Subcutaneous abdominal adipose tissue (tissue), 5 donors: Measurements from ENCODE around the gene SLC17A7.
A peak's percentile ranks its signal among the peaks of the same experiment; 100 is the strongest.
"Not testable (repeated sequence)": the region's sequence is repeated elsewhere in the genome, so short reads cannot be mapped to it uniquely, and the experiment has no call there.

ENCODE experiments used
- H3K27ac ChIP-seq: one replicate; pipeline ENCODE4 v1.7.0; 2013; ENCODE audit warnings: low read depth, mild to moderate bottlenecking, inconsistent platforms, low read length, moderate library complexity
- H3K27me3 ChIP-seq, 5 donors: one replicate each; pipeline ENCODE4 v1.7.0; 2013; ENCODE audit warnings: low read length in 5 of 5, inconsistent platforms in 1 of 5; ENCODE audit not compliant: control insufficient read depth in 5 of 5, insufficient read depth in 4 of 5
- H3K36me3 ChIP-seq, 5 donors: one replicate each; pipeline ENCODE4 v1.7.0; 2013; ENCODE audit warnings: low read length in 5 of 5; ENCODE audit not compliant: control insufficient read depth in 5 of 5, insufficient read depth in 5 of 5
- H3K4me1 ChIP-seq, 5 donors: one replicate each; pipeline ENCODE4 v1.7.0; 2013; ENCODE audit warnings: low read length in 5 of 5, mild to moderate bottlenecking in 3 of 5, moderate library complexity in 1 of 5; ENCODE audit not compliant: control insufficient read depth in 5 of 5, insufficient read depth in 5 of 5
- H3K4me3 ChIP-seq, 5 donors: one replicate each; pipeline ENCODE4 v1.7.0; 2013; ENCODE audit warnings: low read length in 5 of 5, low read depth in 1 of 5
- H3K9ac ChIP-seq, 5 donors: one replicate each; pipeline ENCODE4 v1.7.0; 2013; ENCODE audit warnings: low read length in 5 of 5, mild to moderate bottlenecking in 4 of 5, moderate library complexity in 3 of 5
- H3K9me3 ChIP-seq, 5 donors: one replicate each; pipeline ENCODE4 v1.7.0; 2013; ENCODE audit warnings: low read length in 5 of 5; ENCODE audit not compliant: control insufficient read depth in 5 of 5
- donor health status: healthy.
- donor health status: healthy.
- donor health status: healthy.
- donor health status: healthy.
- donor health status: healthy.

SLC17A7 gene

DNA sequence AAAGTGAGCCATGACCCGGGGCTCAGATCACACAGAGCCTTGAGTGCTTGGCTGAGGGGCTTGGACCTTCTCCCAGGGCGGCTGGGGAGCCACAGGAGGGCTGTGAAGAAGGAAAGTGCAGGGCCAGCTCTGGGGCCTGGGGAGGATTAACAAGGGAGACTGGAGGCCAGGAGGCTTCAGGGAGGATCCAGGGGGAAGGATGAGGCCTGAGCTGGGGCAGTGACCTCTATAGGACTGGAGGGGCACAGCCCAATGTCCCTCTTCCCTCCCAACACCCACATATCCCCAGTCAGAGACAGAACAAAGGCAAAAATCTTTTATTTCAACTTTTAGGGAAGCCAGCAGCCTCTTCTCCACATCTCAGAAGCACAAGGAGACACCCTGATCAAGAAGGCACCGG is 4.7 kb upstream of the SLC17A7 start:
- Histone ChIP-seq H3K9me3 (no peaks in the 10 kb centered on the region), H3K27ac (no peak overlapping the region), H3K36me3 (peaks cover 0 to 22% (median 7%) of the 10 kb centered on the region in 5 donors), H3K4me1 (peaks cover 3 to 43% (median 28%) of the 10 kb centered on the region in 5 donors), H3K4me3 (no peak overlapping the region), H3K27me3 (peaks cover 0 to 9% (median 6%) of the 10 kb centered on the region in 5 donors), H3K9ac (no peak overlapping the region)

DNA sequence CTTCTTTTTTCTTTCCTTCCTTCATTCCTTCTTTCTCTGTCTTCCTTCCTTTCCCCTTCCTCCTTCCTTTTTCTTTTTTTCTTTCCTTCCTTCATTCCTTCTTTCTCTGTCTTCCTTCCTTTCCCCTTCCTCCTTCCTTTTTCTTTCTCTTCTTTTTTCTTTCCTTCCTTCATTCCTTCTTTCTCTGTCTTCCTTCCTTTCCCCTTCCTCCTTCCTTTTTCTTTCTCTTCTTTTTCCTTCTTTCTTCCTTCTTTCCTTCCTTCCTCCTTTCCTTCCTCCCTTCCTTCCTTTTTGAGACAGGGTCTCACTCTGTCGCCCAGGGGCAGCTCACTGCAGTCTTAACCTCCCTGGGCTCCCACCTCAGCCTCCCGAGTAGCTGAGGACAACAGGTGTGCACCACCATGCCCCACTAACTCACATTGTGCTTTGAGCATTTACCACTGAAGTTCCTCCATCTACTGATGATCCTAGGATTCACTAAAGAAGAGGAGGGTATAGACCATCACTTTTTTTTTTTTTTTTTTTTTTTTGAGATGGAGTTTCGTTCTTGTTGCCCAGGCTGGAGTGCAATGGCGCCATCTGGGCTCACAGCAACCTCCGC is 2.9 kb upstream of the SLC17A7 start:
- H3K9ac ChIP-seq, H3K27ac ChIP-seq, H3K9me3 ChIP-seq: not testable (repeated sequence)
- Histone ChIP-seq H3K27me3 (peaks cover 10 to 23% (median 22%) of the 10 kb centered on the region in 5 donors), H3K36me3 (peaks cover 0 to 18% (median 4%) of the 10 kb centered on the region in 5 donors), H3K4me1 (peaks cover 3 to 42% (median 28%) of the 10 kb centered on the region in 5 donors), H3K4me3 (peak overlapping the region in 2 of 5 donors; percentile 74 to 76)

DNA sequence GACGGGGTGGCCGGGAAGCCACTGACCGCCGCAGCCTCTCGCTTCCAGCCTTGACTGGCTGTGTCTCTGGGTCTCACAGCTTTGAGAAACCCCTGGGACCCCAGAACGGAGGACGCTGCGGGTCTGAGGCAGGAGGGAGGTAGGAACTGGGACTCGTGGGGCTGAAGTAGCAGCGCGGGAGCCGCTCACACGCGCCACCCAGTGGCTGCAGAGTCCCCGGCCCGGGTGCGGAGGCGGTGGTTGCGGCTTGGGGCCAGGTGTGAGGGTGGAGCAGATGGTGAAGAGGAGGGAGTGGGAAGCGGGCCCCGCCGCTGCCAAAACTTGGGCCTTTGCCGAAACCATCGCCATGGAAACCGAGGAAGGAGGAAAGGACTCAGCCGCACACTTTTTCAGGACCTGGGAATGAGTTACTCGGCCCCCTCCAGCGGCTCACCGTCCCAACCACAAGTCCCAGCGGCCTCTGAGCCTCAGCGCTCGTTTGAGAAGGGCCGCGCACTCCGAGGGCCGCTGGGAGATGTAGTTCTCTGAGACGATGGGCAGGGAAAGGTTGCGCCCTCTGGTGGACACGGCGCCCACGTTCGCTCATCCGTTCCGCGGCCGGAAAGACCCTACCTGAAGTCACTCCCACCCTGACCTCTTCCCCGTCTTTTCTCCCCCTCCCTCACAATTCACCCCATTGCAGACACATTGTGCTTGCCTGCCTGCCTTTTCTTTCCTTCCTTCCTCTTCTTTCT is 2.2 kb upstream of the SLC17A7 start:
- Histone ChIP-seq H3K36me3 (peaks cover 0 to 11% (median 3%) of the 10 kb centered on the region in 5 donors), H3K9me3 (no peaks in the 10 kb centered on the region), H3K4me3 (peak overlapping the region; percentile 58 to 82 (median 76)), H3K27me3 (peaks cover 16 to 29% (median 27%) of the 10 kb centered on the region in 5 donors), H3K4me1 (peaks cover 3 to 42% (median 28%) of the 10 kb centered on the region in 5 donors), H3K9ac (peak overlapping the region; percentile 16 to 71 (median 56)), H3K27ac (peak overlapping the region; percentile 67)

DNA sequence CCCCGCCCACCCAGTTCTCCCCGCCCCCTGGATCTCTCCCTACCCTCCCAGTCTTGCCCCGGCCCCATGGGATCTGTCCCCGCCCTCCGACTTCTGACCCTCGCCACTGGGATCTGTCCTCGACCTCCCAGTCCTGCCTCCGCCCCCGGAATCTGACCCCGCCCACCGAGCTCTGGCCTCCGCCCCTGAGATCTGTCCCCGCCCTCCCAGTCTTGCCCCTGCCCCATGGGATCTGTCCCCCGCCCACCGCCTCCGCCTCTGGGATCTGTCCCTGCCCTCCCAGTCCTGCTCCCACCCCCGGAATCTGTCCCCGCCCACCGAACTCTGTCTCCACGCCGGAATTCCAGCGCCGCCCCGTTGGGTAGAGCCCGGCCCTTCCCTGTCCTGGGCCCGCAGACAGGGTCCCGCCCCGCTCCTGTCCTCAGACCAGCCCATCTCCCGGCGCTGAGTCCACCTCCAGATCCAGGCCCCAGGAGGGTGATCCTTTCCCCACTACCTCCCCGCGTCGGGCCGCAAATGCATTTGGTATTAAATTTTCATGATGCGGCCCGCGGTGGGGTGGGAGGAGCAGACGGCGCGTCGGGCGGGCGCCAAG is 1.5 kb upstream of the SLC17A7 start:
- H3K4me3 ChIP-seq = peak overlapping the region; percentile 58 to 82 (median 76)
- H3K9me3 ChIP-seq = no peaks in the 10 kb centered on the region
- H3K27ac ChIP-seq = peak overlapping the region; percentile 67
- H3K36me3 ChIP-seq = peaks cover 0 to 9% (median 3%) of the 10 kb centered on the region in 5 donors
- H3K27me3 ChIP-seq = peaks cover 23 to 34% (median 27%) of the 10 kb centered on the region in 5 donors
- peak overlapping the region in 4 of 5 donors; percentile 48 to 71 (median 61) for H3K9ac ChIP-seq
- peaks cover 3 to 39% (median 22%) of the 10 kb centered on the region in 5 donors for H3K4me1 ChIP-seq

DNA sequence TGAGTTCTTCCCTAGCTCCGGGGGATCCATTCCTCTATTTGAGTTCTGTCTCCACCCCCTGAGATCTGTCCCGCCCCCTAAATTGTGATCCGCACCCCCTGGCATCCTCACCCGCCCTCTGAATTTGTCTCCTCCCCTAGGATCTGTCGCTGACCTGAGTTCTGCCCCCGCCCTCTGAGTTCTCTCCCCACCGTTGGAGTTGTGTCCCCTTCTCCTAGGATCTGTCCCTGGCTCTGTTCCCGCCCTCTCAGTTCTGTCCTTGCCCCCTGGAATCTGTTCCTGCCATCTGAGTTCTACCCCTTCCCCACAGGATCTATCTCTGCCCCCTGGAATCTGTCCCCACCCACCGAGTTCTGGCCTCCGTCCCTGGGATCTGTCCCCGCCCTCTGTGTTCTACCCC is 1.0 kb upstream of the SLC17A7 start:
- H3K4me3 ChIP-seq = peak overlapping the region; percentile 41 to 82 (median 57)
- H3K9ac ChIP-seq = no peak overlapping the region
- no peaks in the 10 kb centered on the region for H3K9me3 ChIP-seq
- H3K4me1 ChIP-seq = peaks cover 3 to 33% (median 19%) of the 10 kb centered on the region in 5 donors
- no peak overlapping the region for H3K27ac ChIP-seq
- peaks cover 0 to 9% (median 3%) of the 10 kb centered on the region in 5 donors for H3K36me3 ChIP-seq
- peaks cover 25 to 40% (median 32%) of the 10 kb centered on the region in 5 donors for H3K27me3 ChIP-seq

DNA sequence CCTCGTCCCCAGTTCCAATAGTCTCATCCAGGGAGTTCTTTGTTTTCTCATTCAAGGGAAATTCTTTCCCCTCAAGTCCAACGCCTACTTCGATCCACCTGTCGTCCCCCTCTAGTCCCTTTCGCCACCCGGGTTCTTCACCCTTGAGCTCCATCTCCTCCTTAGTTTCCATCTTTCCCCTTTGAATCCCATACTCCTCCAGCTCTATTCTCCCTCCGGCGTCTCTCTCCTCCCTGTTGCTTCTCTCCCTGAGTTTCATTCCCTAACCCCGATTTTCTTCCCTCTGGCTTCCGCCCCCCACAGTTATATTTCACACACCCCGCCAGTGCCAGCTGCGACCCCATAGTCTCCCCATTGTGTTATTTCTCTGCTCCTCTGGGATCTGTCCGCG is 628 bp upstream of the SLC17A7 start:
- Histone ChIP-seq H3K4me1 (peaks cover 3 to 31% (median 19%) of the 10 kb centered on the region in 5 donors), H3K9me3 (no peaks in the 10 kb centered on the region), H3K27ac (peak overlapping the region; percentile 23), H3K27me3 (peaks cover 25 to 42% (median 32%) of the 10 kb centered on the region in 5 donors), H3K36me3 (peaks cover 0 to 5% (median 3%) of the 10 kb centered on the region in 5 donors), H3K9ac (no peak overlapping the region), H3K4me3 (peak overlapping the region in 4 of 5 donors; percentile 47 to 82 (median 59))

DNA sequence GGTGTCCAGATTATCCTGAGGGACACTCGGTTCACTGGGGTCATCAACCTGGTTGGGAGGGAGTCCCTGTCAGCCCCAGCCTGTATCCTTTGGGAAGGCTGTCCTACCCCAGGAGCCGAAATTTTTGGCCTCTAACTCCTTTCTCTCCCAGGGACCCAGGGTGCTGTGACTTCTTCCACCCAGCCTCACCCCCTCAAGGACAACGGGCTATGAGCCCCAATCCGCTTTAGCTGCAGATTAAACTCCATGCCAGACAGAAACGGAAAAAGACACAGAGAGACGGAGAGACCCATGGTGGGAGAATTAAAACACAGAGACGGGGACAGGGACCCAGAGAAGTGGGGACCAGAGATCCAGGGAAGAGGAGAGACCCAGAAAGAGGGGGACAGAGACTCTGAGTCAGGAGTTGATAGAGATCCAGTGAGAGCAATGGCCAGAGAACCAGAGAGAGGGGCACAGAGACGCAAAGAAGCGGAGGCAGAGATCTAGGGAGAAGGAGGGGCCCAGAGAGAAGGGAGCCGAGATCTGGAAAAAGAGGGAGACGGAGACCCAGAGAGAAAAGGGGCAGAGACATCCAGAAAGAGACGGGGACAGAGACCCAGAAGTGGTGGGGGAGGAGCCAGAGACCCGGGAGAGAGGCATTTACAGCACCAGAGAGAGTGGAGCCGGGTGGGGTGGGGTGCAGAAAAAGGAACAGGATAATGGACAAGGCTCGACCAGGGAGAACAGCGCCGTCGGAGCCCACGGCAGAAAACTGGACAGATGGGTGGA is 703 bp downstream of the SLC17A7 start:
- H3K4me1 ChIP-seq = peaks cover 3 to 36% (median 19%) of the 10 kb centered on the region in 5 donors
- H3K27me3 ChIP-seq = peaks cover 32 to 55% (median 41%) of the 10 kb centered on the region in 5 donors
- no peaks in the 10 kb centered on the region for H3K9me3 ChIP-seq
- H3K4me3 ChIP-seq = peak overlapping the region; percentile 8 to 65 (median 53)
- H3K36me3 ChIP-seq = no peaks in the 10 kb centered on the region
- H3K27ac ChIP-seq = no peak overlapping the region
- peak overlapping the region in 1 of 5 donors; percentile 7 for H3K9ac ChIP-seq

DNA sequence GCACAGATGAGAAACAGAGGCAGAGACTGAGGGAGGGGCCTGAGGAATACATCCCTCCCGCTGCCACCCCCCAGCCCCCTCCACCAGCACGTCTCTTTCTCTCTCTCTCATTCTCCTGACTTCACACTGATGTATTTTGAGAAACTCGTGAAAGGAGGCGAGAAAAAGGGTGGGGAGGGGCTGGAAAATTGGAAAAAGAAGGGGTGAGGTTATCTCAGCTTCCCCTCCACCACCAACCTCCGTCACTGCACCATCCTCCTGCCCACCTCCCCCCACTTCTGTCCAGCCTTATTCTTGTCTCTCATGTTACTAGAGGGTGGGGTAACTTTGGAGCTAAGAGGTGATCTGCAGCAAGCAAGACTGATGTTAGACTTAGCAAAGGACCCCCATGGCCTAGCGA is 1.5 kb downstream of the SLC17A7 start:
- no peaks in the 10 kb centered on the region for H3K9me3 ChIP-seq
- no peak overlapping the region for H3K27ac ChIP-seq
- H3K27me3 ChIP-seq = peaks cover 32 to 61% (median 44%) of the 10 kb centered on the region in 5 donors
- H3K9ac ChIP-seq = no peak overlapping the region
- peaks cover 3 to 36% (median 17%) of the 10 kb centered on the region in 5 donors for H3K4me1 ChIP-seq
- no peaks in the 10 kb centered on the region for H3K36me3 ChIP-seq
- H3K4me3 ChIP-seq = peak overlapping the region in 1 of 5 donors; percentile 65

DNA sequence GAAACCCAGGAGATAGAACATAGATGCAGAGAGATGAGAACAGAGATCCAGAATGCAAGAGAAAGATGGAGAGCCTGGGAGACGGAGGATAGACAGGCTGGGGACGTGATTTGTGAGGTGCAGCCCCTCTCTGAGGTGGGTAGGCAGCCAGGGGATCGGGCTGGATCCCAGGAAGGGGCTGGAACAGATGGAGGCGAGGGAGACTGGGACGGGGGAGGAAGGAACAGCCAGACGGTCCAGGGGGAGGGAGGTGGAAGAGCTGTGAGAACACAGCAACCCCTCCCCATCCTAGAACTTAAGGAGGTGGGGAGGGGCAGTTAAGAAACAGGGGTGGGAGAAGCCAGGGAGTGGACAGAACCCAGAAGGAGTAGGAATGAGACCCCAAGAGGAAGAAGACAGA is 3.1 kb downstream of the SLC17A7 start:
- peaks cover 35 to 77% (median 53%) of the 10 kb centered on the region in 5 donors for H3K27me3 ChIP-seq
- no peak overlapping the region for H3K4me3 ChIP-seq
- H3K36me3 ChIP-seq = no peaks in the 10 kb centered on the region
- no peak overlapping the region for H3K9ac ChIP-seq
- no peaks in the 10 kb centered on the region for H3K9me3 ChIP-seq
- peaks cover 0 to 26% (median 13%) of the 10 kb centered on the region in 5 donors for H3K4me1 ChIP-seq
- H3K27ac ChIP-seq = no peak overlapping the region
